ENCODE measurements around the gene ITFG1. TPM values are rescaled to one million over a fixed set of nuclear protein-coding genes. Genes with fewer than 3 reads are reported as not detected.

The ITFG1 gene

GRCh38 chr16:47110939-47111338 lies 349.9 kb downstream of the ITFG1 start:
- Histone ChIP-seq H3K27me3 (ENCODE audit: control insufficient read depth, insufficient read depth, low read length) (no peaks in the 10 kb centered on the region), H3K4me1 (ENCODE audit: control insufficient read depth, insufficient read depth, low read length) (no peaks in the 10 kb centered on the region), H3K4me3 (ENCODE audit: low read length) (no peak overlapping the region), H3K9ac (ENCODE audit: low read depth, low read length) (no peak overlapping the region), H3K9me3 (replicated peaks; ENCODE audit: low read length) (no peaks in the 10 kb centered on the region), H3K4me2 (ENCODE audit: low read length) (no peak overlapping the region), H3K36me3 (ENCODE audit: insufficient read depth, low read length) (peaks cover 23% of the 10 kb centered on the region)

GRCh38 chr16:47109361-47109760 lies 351.5 kb downstream of the ITFG1 start:
- Histone ChIP-seq H3K9me3 (replicated peaks; ENCODE audit: low read length) (no peaks in the 10 kb centered on the region), H3K4me3 (ENCODE audit: low read length) (no peak overlapping the region), H3K27me3 (ENCODE audit: control insufficient read depth, insufficient read depth, low read length) (no peaks in the 10 kb centered on the region), H3K36me3 (ENCODE audit: insufficient read depth, low read length) (peaks cover 23% of the 10 kb centered on the region), H3K4me1 (ENCODE audit: control insufficient read depth, insufficient read depth, low read length) (no peaks in the 10 kb centered on the region), H3K4me2 (ENCODE audit: low read length) (no peak overlapping the region), H3K9ac (ENCODE audit: low read depth, low read length) (no peak overlapping the region)

Small RNA genes lying within 50 kb of the gene (small RNA-seq; reads per million reads assigned to genes)
- not detected for gene RF00019
- gene RNA5SP425: not detected

Measured in skeletal muscle satellite cell (primary cell).